ENCODE measurements around the gene MTA1.

DNA sequence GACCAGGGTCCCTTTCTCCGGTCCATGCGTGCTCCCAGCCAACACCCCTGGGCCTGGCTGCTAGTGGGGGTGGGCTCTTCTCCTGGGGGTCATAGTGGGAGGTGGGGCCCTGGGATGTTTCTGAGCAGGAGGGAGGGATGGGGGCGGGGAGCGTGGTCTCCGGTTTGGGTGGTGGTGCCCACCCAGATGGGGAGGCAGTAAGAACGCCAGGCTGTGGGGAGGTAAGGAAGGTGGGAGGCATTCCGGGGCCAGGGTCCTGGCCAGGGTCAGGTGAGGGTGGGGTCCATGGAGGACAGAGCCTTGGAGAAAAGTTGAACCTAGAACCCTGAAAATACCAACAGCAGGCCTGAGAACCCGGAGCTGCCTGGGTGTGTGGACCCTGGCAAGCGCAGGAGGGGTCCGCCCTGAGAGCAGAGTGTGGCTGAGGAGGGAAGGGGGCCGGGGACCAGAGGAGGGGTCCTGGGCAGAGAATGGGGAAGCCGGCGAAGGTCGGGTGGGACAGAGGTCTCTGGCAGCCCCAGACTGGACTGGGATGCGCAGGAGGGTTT, 60.6 kb downstream of the MTA1 start:
- TF ChIP-seq, protein P1, sequence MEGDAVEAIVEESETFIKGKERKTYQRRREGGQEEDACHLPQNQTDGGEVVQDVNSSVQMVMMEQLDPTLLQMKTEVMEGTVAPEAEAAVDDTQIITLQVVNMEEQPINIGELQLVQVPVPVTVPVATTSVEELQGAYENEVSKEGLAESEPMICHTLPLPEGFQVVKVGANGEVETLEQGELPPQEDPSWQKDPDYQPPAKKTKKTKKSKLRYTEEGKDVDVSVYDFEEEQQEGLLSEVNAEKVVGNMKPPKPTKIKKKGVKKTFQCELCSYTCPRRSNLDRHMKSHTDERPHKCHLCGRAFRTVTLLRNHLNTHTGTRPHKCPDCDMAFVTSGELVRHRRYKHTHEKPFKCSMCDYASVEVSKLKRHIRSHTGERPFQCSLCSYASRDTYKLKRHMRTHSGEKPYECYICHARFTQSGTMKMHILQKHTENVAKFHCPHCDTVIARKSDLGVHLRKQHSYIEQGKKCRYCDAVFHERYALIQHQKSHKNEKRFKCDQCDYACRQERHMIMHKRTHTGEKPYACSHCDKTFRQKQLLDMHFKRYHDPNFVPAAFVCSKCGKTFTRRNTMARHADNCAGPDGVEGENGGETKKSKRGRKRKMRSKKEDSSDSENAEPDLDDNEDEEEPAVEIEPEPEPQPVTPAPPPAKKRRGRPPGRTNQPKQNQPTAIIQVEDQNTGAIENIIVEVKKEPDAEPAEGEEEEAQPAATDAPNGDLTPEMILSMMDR (IDR thresholded peaks at IDR 0.05): no peak
- TF ChIP-seq EZH2 (IDR thresholded peaks at IDR 0.05) (no peak), EZH2phosphoT487 (IDR thresholded peaks at IDR 0.05) (no peak)

Data from neural progenitor cell (in vitro differentiated cells).